Activated CD4-positive, CD25-positive, alpha-beta regulatory T cell treated with anti-CD3 and anti-CD28 coated beads, Interleukin-2, amount 50 U/mL, for 16 hours (primary cell): ENCODE results near the gene CASK.

Experiments used
- DNase-seq: peaks from one replicate; pipeline ENCODE4 v3.0.0-alpha.2; 2020; ENCODE audit warnings: low read depth, low spot score

CASK gene

DNA sequence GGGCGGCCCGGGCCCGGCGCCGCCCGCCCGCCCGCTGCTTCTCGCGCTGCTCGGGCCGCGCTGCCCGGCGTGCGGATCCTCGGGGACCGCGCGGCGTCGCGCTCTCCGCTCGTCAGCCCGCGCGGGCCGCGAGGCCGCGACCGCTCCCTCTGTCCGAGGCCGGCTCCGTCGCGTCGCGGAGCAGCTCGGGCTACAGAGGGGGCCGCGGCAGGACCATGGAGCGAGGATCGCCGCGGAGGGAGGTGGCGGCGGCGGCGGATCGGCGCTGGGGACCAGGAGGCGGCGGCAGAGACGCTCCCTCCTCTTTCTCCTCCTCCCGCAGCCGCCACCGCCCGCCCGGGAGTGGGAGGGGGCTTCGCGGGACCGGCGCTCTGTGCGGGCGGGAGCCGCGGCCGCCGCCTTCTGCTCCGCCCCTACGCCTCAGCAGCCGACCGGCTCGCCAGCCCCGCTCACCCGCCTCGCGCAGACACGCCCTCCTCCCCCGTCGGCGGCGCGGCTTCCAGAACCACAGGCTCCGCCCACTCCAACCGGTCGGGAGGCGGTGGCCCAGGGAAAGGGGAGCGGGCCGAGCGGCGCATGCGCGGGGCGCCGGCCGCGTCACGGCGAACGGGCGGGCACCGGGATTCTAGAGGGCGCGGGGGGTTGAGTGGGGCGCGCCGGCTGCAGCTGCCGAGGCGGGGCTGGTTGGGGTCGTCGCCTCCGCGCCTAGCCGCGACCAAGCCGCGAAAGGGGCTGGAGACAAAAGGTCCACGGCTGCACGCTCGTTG, at the start of gene CASK:
TSS of gene CASK (minus strand) at position 344 of the 767 bp plus-strand sequence. CDS start 566 bp downstream, outside the sequence.
- DNase-seq: peak; percentile 78

DNA sequence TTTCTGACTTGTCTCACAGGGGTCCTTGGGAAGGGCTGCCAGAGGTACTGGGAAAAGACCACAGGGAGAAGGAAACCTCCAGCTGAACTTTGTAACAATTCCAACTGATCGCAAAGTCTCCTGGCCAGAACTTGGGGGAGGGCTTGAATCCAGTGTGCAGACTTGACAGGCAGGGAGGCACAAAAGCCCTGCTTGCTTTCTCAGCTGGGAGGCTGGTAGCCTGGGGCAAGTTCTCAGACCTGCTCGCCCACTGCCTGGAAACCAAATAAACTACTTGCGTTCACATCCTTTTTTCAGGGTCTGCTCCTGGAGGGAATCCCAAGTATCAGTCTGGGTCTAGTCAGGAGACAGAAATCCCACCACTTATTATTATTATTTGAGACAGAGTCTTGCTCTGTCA, 48.0 kb upstream of the CASK start:
- no peak for DNase-seq

GRCh38 chrX:41970419-41970818, 47.1 kb upstream of the CASK start:
- no peak for DNase-seq

DNA sequence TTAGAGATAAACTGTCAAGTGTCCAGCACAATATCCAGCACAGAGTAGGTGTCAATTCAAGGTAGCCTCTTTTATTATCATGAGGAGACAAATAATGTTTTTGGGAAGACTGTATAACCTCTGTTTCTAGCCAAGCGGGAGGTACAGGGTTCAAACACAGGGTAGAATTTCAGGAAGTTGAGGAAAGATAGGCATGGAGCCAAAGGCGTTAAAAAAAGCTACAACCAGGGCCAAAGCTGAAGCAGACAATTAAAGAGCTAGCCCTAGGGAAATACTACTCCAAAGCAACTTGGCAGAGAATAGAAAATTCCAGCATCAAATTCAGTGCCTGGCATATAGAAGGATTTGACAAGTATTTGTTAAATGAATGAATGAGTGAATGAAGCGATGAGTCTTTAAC, 40.0 kb upstream of the CASK start:
- DNase-seq: no peak

DNA sequence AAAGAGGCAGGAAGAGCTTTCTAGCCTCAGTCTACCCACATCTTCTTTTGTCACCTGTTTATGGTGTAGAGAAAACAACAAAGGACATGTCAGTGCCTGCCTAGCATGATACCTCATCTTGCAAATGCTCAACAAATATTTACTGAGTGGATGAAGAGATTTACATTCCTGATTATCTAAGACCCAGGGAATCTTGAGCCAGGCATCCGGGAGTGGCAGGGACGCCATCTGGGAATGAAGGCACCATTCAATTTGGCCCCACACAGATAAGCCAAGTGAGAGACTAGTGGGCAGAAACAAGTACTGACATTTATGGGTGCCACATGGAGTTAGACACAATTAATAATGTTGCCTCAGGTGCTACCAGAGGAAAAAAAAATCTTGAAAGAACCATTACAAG, 36.8 kb upstream of the CASK start:
- DNase-seq: no peak

GRCh38 chrX:41958861-41959260, 35.5 kb upstream of the CASK start:
- DNase-seq: no peak

- DNase-seq: no peak
Observed at GRCh38 chrX:41956027-41956426, 32.7 kb upstream of the CASK start.

GRCh38 chrX:41952102-41952501, 28.7 kb upstream of the CASK start:
- no peak for DNase-seq

GRCh38 chrX:41946989-41947612, 23.7 kb upstream of the CASK start:
- DNase-seq: no peak

DNA sequence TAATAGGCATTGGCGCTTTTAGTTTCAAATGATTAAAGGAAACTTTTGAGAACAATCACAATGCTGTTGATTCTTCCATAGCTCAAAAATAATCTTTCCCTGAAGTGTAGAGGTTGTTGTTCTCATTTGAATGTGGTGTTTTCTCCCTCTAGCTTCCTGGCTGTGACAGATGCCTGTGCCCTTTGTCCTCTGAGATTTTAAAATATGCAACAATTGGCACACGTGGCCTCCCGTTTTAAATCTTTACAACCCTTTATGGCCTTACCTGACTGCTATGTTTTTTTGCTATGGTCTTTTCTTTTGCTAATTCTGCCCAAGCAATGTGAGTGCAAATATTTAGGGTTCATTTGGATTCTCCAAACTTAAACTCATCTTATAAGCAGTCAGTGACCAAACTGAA, 22.9 kb upstream of the CASK start:
- no peak for DNase-seq

DNA sequence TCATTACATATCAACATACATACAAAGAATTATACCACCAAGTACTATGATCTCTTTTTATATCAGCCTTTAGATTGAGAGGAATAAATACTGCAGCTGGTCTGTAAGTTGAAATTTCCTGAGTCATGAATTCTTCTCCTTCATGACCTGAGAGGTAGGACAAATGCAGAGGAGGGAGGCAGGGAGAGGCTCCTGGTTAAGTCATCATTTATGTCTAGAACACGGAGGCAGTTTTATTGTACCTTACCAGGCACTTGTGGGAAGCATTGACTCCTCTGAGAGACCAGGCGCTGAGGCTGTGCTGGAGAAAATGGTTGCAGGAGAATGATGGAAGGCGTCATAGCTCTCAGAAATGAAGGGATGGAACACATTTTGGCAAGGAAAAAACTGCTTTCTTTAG, 12.5 kb upstream of the CASK start:
- no peak for DNase-seq

DNA sequence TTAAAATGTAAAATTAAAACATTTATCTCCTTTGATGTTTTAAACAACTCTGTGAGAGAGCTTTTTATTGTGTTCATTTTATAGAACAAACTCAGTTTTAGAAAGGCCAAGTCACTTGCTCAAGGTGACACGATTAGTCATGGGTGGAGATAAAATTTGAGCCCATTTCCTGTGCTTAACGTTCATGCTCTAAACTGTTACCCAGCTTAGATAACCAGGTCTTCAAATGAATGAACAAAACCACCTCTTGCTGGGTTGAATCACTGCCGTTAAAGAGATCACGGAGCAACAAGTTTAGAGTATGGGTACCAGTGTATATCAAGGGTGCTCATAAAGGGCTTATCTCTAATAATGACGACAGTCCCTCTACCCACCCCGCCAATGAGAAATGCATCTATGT, 10.2 kb upstream of the CASK start:
- no peak for DNase-seq

- no peak for DNase-seq
Observed at GRCh38 chrX:41932885-41933284, 9.5 kb upstream of the CASK start.

DNA sequence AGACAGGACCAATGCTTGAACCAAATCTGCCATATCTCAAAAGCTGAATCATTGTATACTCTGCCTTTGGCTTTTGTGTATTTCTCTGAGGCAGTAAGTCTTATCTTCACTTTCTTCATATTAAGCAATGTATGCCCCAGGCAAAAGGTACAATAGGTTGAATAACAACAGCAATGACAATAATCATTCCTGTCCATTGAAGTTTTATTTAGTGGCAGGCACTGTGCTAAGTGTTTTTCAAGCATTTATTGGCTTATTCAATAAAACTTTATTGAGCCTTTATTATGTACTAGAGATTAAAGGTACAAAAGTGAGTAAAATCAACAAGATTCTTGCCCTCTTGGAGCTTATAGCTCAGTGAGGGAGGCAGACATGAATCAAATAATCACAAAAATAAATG, 8.2 kb upstream of the CASK start:
- DNase-seq: no peak

GRCh38 chrX:41923978-41924683, 777 bp upstream of the CASK start:
- no peak for DNase-seq

DNA sequence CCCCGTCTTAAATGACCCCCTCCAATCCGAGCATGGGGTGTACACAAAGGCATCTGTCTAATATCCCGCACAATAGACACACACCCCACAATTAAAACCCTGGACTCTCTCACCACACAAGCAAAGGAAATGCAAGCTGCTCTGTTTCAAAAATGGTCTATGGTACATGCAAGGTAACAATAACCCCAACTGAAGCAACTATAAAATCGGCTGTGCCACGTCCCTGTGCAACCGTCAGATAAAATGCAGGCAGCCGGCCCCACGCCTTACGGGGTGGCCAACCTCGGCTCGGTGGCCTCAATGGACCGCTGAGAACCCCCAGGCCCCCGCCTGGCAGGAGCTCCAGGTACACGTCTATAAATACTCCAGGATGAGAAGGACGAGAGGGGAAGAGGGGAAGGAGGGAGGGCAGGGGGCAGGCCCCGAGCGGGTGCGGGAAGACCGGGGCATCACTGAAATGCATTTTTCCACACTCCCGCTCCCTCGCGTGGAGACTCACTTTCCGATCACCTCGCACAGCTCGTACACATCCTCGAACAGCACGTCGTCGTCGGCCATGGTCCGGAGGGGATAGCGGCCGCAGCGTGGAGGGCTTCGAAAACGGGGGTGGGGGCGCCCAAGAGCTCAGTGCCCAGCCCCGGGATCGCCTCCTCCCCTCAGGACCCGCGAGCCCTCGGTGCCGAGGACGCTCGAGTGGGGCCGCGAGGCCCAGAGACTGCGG, 763 bp downstream of the CASK start:
- no peak for DNase-seq

DNA sequence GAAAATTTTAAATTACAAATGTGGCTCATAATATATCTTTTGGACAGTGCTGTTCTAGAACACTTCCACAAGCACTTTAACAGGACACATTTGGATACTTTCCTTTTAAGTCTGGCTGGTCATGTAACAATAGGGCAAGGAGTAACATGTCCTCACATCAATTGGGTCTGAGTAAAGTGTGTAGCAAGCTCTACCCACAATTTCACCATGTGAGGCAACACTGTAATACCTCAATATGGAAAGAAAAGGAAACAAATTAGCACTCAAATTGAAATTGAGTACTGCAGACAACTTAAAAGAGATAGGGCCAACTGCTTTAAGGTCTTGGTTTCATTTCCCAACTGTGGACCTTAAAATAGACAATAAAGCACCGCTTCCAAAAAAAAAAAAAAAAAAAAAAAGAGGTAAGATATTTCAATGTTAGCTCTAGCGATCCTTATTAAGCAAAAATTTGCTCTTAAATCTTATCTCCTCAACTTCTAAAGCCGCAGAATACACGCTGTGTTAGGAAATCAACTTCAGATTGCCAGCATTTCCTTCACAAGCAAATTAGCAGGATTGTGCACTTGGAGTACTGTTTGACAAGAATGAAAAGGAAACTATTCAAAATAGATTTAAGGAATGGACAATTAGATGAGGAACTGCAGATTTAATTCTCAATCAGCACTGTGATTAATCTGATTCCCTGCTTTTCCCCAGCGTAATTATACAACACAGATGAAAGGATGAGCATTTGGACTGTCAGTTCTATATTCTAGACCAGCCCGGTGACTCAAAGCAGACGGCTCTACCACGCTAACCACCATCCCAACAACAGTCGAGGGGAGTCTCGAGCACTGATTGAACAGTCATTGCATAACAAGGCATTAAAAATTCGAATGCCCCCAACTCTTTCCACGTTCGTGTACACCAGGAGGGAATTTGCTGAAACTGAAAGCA, 1.6 kb downstream of the CASK start:
- DNase-seq: no peak

- no peak for DNase-seq
Observed at GRCh38 chrX:41919870-41920269, 3.5 kb downstream of the CASK start.

- DNase-seq: no peak
Observed at GRCh38 chrX:41917517-41917916, 5.8 kb downstream of the CASK start.

GRCh38 chrX:41913476-41913875, 9.9 kb downstream of the CASK start:
- no peak for DNase-seq

- DNase-seq: no peak
Observed at GRCh38 chrX:41912923-41913322, 10.4 kb downstream of the CASK start.
